Suprapubic skin (tissue), 4 donors: Measurements from ENCODE around the gene AFF2.

Source experiments
- CTCF ChIP-seq, 2 donors: fragments of 200-600 bp in 1 of 2; fragments of 450-650 bp in 1 of 2; sonication (generic) in 1 of 2; IDR thresholded peaks; one replicate each; pipeline ENCODE4 v1.5.1; 2016 to 2019; ENCODE audit warnings: antibody characterized with exemption in 2 of 2, mild to moderate bottlenecking in 1 of 2, moderate library complexity in 1 of 2
- EP300 ChIP-seq: sonication (generic); formaldehyde crosslinking; IDR thresholded peaks from one replicate; pipeline ENCODE4 v1.6.1; 2017; ENCODE audit warnings: antibody characterized with exemption
- POLR2A ChIP-seq, 2 donors: fragments of 450-650 bp; IDR thresholded peaks; one replicate each; pipeline ENCODE4 v1.6.1; 2017; ENCODE audit warnings: antibody characterized with exemption in 2 of 2, mild to moderate bottlenecking in 2 of 2, moderate library complexity in 2 of 2
- POLR2AphosphoS5 ChIP-seq, 3 donors: sonication (generic); formaldehyde crosslinking; IDR thresholded peaks; one replicate each; pipeline ENCODE4 v1.6.1; 2017; ENCODE audit warnings: antibody characterized with exemption in 3 of 3

- TF ChIP-seq POLR2AphosphoS5 (IDR thresholded peaks at IDR 0.05) (no peak), EP300 (no peak), POLR2A (IDR thresholded peaks at IDR 0.05) (no peak), CTCF (IDR thresholded peaks at IDR 0.05) (no peak)
These were observed 163.8 kb downstream of the AFF2 start for GRCh38 chrX:148664171-148664570.
